NCI-H510A (cell line): ENCODE measurements around the gene SHMT2.

Experiments used
- DNase-seq: peaks from one replicate; lab custom pipeline; 2025; lab: John Stamatoyannopoulos, UW

SHMT2 gene

GRCh38 chr12:57229634-57230380 lies at the start of gene SHMT2:
TSS of gene SHMT2 (plus strand) at chr12:57229711. CDS start at chr12:57229779, 68 bp downstream.
- peak; percentile 83 for DNase-seq

DNA sequence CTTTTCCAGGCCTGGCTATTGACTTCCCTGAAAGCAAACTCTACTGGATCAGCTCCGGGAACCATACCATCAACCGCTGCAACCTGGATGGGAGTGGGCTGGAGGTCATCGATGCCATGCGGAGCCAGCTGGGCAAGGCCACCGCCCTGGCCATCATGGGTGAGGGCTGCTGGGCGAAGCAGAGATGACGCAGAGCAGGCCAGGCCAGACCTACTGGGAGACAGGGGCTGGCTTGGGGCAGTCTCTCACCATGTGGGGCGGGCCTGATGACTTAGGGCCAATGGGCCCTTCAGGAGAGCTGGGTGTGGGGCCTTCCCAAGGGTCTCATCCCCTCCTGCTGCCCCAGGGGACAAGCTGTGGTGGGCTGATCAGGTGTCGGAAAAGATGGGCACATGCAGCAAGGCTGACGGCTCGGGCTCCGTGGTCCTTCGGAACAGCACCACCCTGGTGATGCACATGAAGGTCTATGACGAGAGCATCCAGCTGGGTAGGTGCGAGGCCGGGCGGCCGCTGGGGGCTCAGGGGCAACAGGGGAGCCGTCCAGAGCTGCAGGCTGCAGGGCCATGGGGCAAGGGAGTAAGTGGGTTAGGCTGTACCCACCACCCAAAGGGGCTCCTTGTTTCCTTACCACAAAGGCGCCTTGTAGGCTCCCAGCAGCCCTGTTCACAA lies 49.1 kb upstream of the SHMT2 start:
- DNase-seq = no peak

- DNase-seq = no peak
Measured at GRCh38 chr12:57181072-57181471, 48.4 kb upstream of the SHMT2 start.

GRCh38 chr12:57181561-57182155 lies 47.9 kb upstream of the SHMT2 start:
- DNase-seq = no peak

GRCh38 chr12:57182918-57183575 lies 46.5 kb upstream of the SHMT2 start:
- peak; percentile 38 for DNase-seq

GRCh38 chr12:57183939-57184725 lies 45.4 kb upstream of the SHMT2 start:
- DNase-seq = no peak

DNA sequence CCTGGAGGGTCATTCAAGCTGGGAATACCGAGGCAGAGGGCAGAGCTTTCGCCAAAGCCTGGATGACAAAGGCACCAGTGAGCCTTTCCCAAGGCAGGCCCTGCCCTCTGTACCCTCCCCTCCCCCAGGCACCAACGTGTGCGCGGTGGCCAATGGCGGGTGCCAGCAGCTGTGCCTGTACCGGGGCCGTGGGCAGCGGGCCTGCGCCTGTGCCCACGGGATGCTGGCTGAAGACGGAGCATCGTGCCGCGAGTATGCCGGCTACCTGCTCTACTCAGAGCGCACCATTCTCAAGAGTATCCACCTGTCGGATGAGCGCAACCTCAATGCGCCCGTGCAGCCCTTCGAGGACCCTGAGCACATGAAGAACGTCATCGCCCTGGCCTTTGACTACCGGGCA lies 44.1 kb upstream of the SHMT2 start:
- no peak for DNase-seq

DNA sequence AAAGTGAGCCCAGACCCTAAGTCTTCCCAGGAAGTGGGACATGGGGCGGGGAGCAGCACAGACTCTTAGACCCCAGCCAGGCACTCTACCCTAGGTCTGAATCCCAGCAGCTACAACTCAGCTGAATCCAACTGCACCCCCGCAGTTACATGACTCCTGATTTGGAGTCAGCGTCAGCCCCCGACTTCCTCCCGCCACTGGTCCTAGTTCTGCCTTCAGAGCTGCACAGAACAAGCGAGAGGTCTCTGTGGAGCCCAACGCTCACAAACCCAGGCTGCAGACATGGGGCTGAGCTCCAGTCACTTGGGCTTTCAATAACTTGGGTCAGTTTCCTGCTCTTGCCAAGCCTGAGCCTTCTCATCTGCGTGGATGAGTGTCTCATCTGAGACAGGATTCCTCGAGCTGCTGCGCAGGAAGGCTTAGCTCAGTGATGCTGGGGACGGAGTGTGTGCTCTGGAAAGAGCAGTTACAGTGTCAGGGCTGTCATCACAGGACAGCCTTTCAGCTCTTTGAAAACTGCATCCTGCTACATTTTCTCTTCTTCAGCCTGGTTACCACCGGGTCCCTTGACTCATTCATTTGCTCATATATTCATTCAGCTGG lies 43.5 kb upstream of the SHMT2 start:
- no peak for DNase-seq

GRCh38 chr12:57187222-57188089 lies 42.1 kb upstream of the SHMT2 start:
- DNase-seq = no peak

DNA sequence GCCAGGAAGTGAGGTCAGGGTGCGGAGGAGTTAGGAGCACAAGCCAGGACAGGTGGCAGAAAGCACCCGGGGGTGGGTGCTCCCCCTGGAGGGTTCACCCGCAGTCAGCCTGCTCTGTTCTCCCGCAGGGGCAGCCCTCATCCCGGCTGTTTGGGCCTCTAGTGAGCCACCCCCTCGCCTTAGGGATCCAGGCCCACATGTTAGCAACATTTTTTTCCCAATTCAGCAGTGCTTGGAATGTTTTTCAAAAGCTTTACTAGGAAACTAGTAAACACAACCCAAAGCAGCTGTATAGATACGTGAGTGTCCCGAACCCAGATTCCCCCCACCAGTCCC lies 41.5 kb upstream of the SHMT2 start:
- DNase-seq = no peak

DNA sequence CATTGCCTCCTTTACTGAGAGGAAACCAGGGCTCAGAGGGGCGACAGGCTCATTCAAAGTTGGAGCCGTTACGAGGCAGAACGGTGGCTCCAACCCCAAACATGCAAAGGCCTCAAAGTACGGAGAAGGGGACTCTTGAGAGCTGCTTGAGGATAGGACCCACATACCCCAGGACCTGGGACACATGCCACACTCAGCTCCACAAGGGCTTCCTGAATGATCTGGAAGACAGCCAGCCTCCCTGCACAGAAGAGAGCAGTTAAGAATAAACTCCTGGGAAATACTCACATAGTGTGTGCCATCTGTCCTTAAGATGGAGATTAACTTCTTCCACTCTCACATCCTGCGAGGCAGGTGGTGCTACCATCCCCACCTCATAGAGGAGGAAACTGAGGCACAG lies 39.5 kb upstream of the SHMT2 start:
- no peak for DNase-seq

GRCh38 chr12:57190821-57191220 lies 38.7 kb upstream of the SHMT2 start:
- DNase-seq = no peak

- DNase-seq = no peak
Measured at GRCh38 chr12:57191410-57191809, 38.1 kb upstream of the SHMT2 start.

GRCh38 chr12:57192920-57193319 lies 36.6 kb upstream of the SHMT2 start:
- DNase-seq = no peak

- no peak for DNase-seq
Measured at GRCh38 chr12:57193706-57194245, 35.7 kb upstream of the SHMT2 start.

DNA sequence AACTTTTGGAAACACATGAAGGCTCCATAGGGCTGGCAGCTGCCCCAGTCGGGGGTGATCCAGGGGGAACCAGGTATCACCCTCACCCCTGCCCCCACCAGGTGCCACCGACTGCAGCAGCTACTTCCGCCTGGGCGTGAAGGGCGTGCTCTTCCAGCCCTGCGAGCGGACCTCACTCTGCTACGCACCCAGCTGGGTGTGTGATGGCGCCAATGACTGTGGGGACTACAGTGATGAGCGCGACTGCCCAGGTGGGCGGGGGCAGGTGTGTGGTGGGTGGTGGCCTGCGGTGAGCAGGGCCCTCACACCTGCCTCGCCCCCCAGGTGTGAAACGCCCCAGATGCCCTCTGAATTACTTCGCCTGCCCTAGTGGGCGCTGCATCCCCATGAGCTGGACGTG lies 35.3 kb upstream of the SHMT2 start:
- no peak for DNase-seq

- no peak for DNase-seq
Measured at GRCh38 chr12:57195186-57195585, 34.3 kb upstream of the SHMT2 start.

DNA sequence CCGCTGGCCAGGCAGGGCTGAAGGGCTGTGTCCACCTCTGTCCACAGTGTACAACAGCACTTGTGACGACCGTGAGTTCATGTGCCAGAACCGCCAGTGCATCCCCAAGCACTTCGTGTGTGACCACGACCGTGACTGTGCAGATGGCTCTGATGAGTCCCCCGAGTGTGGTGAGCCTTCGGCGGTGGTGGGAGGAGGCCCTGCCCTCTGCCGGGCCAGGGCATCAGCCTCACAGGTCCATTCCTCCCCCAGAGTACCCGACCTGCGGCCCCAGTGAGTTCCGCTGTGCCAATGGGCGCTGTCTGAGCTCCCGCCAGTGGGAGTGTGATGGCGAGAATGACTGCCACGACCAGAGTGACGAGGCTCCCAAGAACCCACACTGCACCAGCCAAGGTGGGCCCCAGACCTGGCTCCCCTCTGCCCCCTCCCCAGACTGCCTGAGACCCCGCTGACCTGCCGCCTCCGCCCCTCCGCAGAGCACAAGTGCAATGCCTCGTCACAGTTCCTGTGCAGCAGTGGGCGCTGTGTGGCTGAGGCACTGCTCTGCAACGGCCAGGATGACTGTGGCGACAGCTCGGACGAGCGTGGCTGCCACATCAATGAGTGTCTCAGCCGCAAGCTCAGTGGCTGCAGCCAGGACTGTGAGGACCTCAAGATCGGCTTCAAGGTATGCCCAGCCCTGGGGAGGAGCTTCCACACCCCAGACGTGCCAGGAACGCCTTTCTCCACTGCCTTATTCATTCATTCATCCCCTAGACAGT lies 33.7 kb upstream of the SHMT2 start:
- DNase-seq = no peak

- no peak for DNase-seq
Measured at GRCh38 chr12:57196439-57196838, 33.1 kb upstream of the SHMT2 start.

DNA sequence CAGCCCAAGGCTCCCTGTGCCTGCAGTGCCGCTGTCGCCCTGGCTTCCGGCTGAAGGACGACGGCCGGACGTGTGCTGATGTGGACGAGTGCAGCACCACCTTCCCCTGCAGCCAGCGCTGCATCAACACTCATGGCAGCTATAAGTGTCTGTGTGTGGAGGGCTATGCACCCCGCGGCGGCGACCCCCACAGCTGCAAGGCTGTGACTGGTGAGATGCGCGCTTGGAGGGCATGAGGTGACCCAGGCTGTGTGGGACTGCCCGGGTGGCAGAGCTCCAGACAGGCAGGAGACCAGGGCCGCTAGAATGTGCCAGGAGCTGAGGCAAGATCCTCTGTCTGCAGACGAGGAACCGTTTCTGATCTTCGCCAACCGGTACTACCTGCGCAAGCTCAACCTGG lies 32.6 kb upstream of the SHMT2 start:
- no peak for DNase-seq
